GM12801 (cell line): Measurements from ENCODE around the gene ZNF764.

Source experiments
- TF ChIP-seq, protein P1 (sequence below): IDR thresholded peaks from one replicate; pipeline ENCODE4 v1.5.1; 2011; ENCODE audit warnings: control low read depth; ENCODE audit not compliant: insufficient read length; ENCODE audit errors: extremely low read depth

ZNF764 gene

DNA sequence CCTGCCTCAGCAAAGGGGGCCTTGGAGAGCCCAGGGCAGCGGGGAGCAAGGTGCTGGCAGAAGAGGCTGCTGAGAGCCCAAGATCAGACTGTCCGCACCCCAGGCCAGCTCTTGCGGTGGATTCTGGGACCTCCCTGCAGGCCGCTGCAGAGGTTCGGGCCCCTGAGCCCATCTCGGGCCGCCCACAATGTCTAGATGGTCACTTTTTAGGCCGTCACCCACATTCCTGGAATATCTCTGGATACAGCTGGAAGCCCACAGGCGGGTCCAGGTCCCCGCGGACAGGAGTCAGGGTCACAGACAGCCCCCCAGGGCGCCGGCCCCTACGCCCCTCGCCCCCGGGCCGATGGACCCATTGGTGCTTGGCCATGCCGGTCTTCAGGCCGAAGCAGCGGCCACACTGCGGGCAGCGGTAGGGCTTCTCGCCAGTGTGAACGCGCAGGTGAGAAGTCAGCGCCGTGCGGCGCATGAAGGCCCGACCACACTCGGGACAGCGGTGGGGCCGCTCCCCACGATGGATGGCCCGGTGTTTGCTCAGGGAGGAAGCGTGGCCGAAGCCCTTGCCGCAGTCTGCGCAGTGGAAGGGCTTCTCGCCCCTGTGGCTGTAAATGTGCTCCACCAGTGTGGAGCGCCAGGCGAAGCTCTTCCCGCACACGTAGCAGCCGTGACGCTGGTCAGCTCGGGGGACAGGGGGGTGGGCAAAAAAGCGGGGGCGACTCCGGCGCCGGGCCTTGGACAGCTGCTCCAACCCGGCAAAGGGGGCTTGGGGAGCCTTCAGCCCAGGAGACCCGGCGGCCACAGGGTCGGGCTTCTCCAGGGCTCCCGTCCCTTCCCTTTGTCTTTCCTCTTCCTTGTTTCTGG, 25.7 kb downstream of the ZNF764 start:
- TF ChIP-seq, protein P1, sequence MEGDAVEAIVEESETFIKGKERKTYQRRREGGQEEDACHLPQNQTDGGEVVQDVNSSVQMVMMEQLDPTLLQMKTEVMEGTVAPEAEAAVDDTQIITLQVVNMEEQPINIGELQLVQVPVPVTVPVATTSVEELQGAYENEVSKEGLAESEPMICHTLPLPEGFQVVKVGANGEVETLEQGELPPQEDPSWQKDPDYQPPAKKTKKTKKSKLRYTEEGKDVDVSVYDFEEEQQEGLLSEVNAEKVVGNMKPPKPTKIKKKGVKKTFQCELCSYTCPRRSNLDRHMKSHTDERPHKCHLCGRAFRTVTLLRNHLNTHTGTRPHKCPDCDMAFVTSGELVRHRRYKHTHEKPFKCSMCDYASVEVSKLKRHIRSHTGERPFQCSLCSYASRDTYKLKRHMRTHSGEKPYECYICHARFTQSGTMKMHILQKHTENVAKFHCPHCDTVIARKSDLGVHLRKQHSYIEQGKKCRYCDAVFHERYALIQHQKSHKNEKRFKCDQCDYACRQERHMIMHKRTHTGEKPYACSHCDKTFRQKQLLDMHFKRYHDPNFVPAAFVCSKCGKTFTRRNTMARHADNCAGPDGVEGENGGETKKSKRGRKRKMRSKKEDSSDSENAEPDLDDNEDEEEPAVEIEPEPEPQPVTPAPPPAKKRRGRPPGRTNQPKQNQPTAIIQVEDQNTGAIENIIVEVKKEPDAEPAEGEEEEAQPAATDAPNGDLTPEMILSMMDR, result no peak

DNA sequence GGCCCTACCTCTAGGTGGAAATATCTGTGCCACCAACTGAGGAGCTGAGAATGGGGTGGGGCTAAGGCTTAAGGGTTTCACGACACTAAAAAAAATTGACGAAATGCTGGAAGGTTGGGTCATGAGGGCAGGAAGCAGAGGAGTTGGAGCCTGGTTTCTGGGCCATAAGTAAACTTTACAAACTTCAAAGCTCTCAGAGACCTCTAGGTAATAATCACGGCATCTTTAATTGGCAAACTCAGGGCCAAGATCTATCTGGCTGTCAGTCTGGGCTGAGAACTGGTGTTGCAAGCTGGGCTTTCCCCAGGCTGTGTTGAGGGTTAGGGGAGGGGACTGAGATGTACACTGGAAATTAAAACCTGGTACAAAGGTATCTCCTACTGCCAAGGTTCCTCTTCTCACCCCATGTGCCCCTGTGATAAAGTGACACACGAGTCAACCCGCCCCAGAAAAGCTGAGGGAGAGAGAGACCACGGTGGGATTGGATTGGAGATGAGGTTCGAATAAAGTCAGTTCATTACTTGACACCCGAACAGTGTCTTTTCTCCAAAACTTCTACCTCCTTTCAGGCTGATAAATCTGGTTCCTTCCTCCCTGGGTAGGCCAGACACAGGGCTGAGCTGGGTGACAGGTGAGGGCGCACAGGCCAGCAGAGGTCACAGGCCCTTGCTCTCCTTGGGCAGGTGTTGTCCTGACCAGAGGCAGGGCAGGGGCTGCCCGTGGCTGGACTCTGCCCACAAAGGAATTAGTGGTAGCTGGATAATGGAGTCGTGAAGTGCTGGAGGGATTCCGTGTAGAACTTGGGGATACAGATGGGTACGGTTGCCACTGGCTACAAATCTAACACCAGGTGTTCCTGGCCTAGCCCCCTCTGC, 27.8 kb downstream of the ZNF764 start:
- TF ChIP-seq, protein P1, result no peak

DNA sequence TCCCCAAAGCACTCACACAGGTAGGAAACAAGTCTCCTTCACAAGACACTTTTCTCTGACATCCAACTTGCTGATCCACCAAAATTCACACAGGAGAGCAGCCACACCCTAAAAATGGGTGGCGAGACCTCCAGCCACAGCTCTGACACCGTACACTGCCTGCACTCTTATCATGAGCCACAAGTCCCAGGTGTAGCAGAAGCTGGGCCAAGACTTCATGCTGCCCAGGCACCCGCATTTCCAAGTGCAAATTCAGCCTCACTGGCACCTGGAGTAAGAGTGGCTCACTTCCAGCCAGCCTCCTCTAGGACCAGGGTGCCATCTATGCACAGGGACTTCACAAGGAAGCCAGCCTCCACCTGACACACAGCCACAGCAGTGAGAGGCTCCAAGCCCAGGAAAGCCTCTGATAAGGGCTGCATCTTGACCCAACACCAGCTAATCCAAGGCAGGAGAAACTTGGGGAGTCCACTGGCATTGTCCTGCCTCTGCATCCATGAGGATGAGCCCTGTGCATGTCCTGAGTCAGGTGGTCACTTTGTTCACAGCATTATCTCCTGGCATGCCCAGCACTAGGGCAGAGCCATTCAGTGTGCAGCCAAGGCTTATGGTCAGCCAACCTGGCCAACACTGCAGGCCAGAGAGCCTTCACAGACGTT, 29.2 kb downstream of the ZNF764 start:
- TF ChIP-seq, protein P1, result no peak

DNA sequence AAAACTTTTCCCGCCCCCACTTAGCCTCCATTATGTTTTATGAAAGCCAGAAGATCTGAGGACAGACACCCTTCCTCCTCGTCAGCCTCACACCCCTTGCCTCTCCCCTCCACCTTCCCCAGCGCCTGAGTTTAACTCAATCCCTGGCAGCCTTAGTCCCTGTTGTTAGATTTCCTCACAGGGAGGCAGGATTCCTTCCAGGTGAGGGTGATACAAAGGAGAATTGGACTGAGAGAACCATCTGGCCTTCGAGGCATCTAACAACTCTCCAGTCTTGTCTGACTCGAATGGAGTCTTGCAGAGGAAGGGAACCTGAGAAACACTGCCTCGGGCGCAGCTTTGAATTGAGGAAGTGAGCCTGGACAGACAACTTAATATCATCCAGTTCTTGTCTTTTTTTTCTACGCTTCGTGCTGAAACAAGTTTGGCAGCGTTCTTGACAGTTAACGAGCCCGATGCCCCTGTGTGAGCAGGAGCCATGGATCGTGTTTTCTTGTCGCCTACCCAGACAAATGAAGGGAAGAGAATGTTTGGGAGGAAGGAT, 30.5 kb downstream of the ZNF764 start:
- TF ChIP-seq, protein P1, result no peak

DNA sequence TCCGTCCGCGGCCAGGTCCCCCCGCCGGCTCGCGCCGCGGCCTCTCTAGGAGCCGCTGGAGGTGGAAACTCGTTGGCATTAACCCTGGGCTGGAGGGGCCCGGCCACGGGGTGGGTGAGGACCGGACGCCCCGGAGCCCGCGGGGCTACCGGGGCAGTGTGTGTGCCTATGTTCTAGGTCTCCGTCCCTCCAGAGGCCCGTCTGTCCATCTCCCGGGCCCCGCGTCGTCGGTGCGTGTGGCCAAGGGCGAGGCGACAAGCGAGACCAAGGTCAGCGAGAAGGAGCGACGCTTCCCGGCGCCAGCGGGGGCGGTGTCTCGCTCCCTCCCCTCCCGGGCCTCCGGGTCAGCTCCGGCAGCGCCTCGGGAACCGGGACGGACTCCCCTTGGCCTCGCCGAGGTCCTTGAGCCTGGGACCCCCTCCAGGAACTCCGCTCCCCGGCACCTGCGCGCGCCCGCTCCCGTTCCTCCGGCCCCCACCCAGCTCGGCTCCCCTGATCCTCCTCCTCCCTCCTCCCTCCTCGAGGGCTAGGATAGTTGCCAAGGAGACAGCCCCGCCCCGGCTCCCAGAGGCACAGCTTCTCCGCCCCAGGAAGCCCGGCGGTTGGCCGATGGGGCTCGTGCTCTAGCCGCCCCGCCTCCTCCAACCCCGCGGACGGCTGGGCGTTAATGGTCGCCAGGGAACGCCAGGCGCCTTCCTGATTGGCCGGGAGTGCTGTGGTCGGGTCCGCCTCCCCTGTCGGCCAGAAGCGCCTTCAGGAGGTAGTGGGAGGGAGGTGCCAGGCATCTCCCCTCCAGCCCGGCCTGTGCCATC, 31.1 kb downstream of the ZNF764 start:
- TF ChIP-seq, protein P1, result no peak

DNA sequence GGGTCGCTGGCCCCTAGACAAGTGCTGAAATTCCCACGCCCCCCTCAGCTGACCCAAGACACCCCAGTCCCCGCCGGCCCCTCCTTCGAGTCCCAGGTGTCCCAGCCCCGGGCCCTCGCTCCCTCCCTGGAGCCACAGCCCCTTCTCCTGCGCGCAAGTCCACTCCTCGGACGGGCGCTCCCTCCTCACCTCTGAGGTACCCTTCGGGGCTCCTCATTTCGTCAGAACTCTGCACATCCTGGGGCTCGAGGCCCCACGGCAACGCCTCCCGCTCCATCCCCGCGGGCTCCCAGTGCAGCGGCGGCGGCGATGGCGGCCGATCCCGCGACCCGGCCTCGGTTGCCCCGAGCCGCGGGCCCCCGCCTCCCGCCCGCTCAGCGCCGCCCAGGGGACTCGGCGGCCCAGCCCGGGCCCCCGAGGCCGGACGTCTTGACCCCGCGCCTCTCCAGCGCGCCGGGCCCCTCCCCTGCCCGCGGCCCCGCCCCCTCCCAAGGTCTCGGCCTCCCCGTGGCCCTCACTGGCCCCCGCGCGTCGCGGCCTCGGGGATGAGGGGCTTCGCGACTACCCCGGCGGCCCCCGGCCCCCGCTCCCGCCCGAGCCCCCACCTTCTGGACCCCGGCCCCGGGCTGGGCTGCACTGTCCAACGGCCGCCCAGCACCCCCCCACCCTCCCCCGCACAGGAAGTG, 31.9 kb downstream of the ZNF764 start, which contains the start of gene ZNF768:
ZNF768 (minus strand) TSS at position 430 of the 686 bp plus-strand sequence; CDS start at position 277, 153 bp downstream.
- TF ChIP-seq, protein P1, result no peak
